ENCODE results near the gene ZSWIM6. TPM values are rescaled to one million over a fixed set of nuclear protein-coding genes. Genes with fewer than 3 reads are reported as not detected.

The ZSWIM6 gene
- total and polyA plus RNA-seq, 2 experiments from 2014 or later: 3.9 to 6.0 TPM

DNA sequence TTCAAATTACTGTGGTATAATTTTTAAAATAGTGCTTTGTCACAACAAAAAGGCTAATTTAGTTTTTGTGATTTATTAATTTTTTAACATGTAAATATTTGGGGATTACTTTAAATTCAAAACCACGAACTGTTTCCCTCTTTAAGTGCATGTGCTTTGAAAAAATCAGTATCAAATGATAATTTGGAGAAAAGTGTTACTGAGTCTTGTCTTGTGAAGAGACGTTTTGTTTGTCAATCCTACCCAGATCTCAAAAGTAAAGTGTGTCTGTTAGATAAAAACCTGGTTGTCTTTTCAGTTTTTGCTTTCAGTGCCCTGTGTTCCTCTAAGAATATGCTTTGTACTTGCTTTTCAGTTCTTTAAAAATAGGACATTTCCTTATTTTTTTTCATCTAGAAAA lies 7.7 kb downstream of the ZSWIM6 start:
- peaks cover 14% of the 10 kb centered on the region for H3K27me3 Mint-ChIP-seq (ENCODE audit: insufficient read depth, low read depth, poor library complexity)
- Histone ChIP-seq H3F3A (replicated peaks; ENCODE audit: low read depth) (no peaks in the 10 kb centered on the region), H3K9me2 (ENCODE audit: insufficient read depth) (no peaks in the 10 kb centered on the region), H4K20me1 (replicated peaks; ENCODE audit: insufficient read depth) (peaks cover 67% of the 10 kb centered on the region), H2AFZ (no peak overlapping the region), H3K4me3 (no peak overlapping the region), H3K4me1 (ENCODE audit: insufficient read depth) (peaks cover 2% of the 10 kb centered on the region), H3K36me3 (ENCODE audit: insufficient read depth) (no peaks in the 10 kb centered on the region), H3K79me2 (replicated peaks; ENCODE audit: insufficient read depth) (peaks cover 93% of the 10 kb centered on the region), H3K27me3 (ENCODE audit: insufficient read depth) (peaks cover 22% of the 10 kb centered on the region), H3K4me2 (no peak overlapping the region), H3K27ac (ENCODE audit: low read depth) (no peak overlapping the region)
- DNase-seq (ENCODE audit: low spot score): no peak
- no peak for ATAC-seq
- no peaks in the 10 kb centered on the region for H3K9me3 Mint-ChIP-seq
- H3K36me3 Mint-ChIP-seq (ENCODE audit: low read depth): peaks cover under 1% of the 10 kb centered on the region; the same call in 2 of the 3 replicates
- no peak overlapping the region for H3K4me3 Mint-ChIP-seq
- TF ChIP-seq, protein P1, sequence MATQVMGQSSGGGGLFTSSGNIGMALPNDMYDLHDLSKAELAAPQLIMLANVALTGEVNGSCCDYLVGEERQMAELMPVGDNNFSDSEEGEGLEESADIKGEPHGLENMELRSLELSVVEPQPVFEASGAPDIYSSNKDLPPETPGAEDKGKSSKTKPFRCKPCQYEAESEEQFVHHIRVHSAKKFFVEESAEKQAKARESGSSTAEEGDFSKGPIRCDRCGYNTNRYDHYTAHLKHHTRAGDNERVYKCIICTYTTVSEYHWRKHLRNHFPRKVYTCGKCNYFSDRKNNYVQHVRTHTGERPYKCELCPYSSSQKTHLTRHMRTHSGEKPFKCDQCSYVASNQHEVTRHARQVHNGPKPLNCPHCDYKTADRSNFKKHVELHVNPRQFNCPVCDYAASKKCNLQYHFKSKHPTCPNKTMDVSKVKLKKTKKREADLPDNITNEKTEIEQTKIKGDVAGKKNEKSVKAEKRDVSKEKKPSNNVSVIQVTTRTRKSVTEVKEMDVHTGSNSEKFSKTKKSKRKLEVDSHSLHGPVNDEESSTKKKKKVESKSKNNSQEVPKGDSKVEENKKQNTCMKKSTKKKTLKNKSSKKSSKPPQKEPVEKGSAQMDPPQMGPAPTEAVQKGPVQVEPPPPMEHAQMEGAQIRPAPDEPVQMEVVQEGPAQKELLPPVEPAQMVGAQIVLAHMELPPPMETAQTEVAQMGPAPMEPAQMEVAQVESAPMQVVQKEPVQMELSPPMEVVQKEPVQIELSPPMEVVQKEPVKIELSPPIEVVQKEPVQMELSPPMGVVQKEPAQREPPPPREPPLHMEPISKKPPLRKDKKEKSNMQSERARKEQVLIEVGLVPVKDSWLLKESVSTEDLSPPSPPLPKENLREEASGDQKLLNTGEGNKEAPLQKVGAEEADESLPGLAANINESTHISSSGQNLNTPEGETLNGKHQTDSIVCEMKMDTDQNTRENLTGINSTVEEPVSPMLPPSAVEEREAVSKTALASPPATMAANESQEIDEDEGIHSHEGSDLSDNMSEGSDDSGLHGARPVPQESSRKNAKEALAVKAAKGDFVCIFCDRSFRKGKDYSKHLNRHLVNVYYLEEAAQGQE (IDR thresholded peaks at IDR 0.05; ENCODE audit: unreplicated experiment): no peak
- TF ChIP-seq CTCF (conservative IDR thresholded peaks at IDR 0.05; ENCODE audit: low read depth in 2 of 2) (no peak), POLR2AphosphoS5 (IDR thresholded peaks at IDR 0.05; ENCODE audit: low read depth) (no peak), ZNF114 (CRISPR knock-in tag; IDR thresholded peaks at IDR 0.05) (no peak), NANOG (IDR thresholded peaks at IDR 0.05; ENCODE audit: borderline replicate concordance) (no peak), CREB1 (CRISPR knock-in tag; IDR thresholded peaks at IDR 0.05; ENCODE audit: low read depth) (no peak), STAT1 (IDR thresholded peaks at IDR 0.05; ENCODE audit: unreplicated experiment) (no peak), JUNB (IDR thresholded peaks at IDR 0.05; ENCODE audit: unreplicated experiment) (no peak), ZNF331 (CRISPR knock-in tag; IDR thresholded peaks at IDR 0.05; ENCODE audit: low read depth) (no peak), EZH2 (IDR thresholded peaks at IDR 0.05; ENCODE audit: low read depth, unreplicated experiment) (no peak), EZH2phosphoT487 (IDR thresholded peaks at IDR 0.05; ENCODE audit: unreplicated experiment) (no peak), ETS1 (IDR thresholded peaks at IDR 0.05) (no peak)
- TF ChIP-seq, protein P2, sequence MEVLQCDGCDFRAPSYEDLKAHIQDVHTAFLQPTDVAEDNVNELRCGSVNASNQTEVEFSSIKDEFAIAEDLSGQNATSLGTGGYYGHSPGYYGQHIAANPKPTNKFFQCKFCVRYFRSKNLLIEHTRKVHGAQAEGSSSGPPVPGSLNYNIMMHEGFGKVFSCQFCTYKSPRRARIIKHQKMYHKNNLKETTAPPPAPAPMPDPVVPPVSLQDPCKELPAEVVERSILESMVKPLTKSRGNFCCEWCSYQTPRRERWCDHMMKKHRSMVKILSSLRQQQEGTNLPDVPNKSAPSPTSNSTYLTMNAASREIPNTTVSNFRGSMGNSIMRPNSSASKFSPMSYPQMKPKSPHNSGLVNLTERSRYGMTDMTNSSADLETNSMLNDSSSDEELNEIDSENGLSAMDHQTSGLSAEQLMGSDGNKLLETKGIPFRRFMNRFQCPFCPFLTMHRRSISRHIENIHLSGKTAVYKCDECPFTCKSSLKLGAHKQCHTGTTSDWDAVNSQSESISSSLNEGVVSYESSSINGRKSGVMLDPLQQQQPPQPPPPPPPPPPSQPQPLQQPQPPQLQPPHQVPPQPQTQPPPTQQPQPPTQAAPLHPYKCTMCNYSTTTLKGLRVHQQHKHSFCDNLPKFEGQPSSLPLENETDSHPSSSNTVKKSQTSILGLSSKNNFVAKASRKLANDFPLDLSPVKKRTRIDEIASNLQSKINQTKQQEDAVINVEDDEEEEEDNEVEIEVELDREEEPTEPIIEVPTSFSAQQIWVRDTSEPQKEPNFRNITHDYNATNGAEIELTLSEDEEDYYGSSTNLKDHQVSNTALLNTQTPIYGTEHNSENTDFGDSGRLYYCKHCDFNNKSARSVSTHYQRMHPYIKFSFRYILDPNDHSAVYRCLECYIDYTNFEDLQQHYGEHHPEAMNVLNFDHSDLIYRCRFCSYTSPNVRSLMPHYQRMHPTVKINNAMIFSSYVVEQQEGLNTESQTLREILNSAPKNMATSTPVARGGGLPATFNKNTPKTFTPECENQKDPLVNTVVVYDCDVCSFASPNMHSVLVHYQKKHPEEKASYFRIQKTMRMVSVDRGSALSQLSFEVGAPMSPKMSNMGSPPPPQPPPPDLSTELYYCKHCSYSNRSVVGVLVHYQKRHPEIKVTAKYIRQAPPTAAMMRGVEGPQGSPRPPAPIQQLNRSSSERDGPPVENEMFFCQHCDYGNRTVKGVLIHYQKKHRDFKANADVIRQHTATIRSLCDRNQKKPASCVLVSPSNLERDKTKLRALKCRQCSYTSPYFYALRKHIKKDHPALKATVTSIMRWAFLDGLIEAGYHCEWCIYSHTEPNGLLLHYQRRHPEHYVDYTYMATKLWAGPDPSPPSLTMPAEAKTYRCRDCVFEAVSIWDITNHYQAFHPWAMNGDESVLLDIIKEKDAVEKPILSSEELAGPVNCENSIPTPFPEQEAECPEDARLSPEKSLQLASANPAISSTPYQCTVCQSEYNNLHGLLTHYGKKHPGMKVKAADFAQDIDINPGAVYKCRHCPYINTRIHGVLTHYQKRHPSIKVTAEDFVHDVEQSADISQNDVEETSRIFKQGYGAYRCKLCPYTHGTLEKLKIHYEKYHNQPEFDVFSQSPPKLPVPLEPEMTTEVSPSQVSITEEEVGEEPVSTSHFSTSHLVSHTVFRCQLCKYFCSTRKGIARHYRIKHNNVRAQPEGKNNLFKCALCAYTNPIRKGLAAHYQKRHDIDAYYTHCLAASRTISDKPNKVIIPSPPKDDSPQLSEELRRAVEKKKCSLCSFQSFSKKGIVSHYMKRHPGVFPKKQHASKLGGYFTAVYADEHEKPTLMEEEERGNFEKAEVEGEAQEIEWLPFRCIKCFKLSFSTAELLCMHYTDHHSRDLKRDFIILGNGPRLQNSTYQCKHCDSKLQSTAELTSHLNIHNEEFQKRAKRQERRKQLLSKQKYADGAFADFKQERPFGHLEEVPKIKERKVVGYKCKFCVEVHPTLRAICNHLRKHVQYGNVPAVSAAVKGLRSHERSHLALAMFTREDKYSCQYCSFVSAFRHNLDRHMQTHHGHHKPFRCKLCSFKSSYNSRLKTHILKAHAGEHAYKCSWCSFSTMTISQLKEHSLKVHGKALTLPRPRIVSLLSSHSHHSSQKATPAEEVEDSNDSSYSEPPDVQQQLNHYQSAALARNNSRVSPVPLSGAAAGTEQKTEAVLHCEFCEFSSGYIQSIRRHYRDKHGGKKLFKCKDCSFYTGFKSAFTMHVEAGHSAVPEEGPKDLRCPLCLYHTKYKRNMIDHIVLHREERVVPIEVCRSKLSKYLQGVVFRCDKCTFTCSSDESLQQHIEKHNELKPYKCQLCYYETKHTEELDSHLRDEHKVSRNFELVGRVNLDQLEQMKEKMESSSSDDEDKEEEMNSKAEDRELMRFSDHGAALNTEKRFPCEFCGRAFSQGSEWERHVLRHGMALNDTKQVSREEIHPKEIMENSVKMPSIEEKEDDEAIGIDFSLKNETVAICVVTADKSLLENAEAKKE (CRISPR knock-in tag; IDR thresholded peaks at IDR 0.05): no peak
- no peak overlapping the region for H3K27ac Mint-ChIP-seq
- peaks cover 8% of the 10 kb centered on the region; the same call in 2 of the 3 replicates for H3K4me1 Mint-ChIP-seq

Data from GM23338 (cell line).